Transverse colon (tissue), 4 donors: Measurements from ENCODE around the gene CKAP5.

Source experiments
- CTCF ChIP-seq, 5 experiments: fragments of 200-600 bp in 3 of 5; fragments of 450-650 bp in 2 of 5; sonication (generic) in 3 of 5; IDR thresholded peaks; 1 replicate in 2 of 5; 2 replicates in 3 of 5; pipeline ENCODE4 v1.5.1; 2016 to 2017; ENCODE audit warnings: antibody characterized with exemption in 5 of 5, inconsistent platforms in 3 of 5, mild to moderate bottlenecking in 2 of 5, moderate library complexity in 1 of 5
- POLR2AphosphoS5 ChIP-seq, 3 donors: sonication (generic); formaldehyde crosslinking; IDR thresholded peaks; one replicate each; pipeline ENCODE4 v1.6.1; 2016; ENCODE audit warnings: antibody characterized with exemption in 3 of 3

GRCh38 chr11:46877580-46877979 is 31.5 kb upstream of the CKAP5 start:
- no peak for TF ChIP-seq CTCF (IDR thresholded peaks at IDR 0.05)
- TF ChIP-seq POLR2AphosphoS5 (IDR thresholded peaks at IDR 0.05), result no peak
